K562 (cell line): ENCODE data around the gene EPHA4. TPM values are rescaled to one million over a fixed set of nuclear protein-coding genes. Genes with fewer than 3 reads are reported as not detected.

Source experiments
- ATAC-seq: fragments of 200-7000 bp; cut with Tn5 transposase; 3 replicates; pipeline ENCODE4 v1.9.1; 2020; ENCODE audit warnings: moderate library complexity
- BruUV-seq: library from RNA; stranded (reverse); fragments of 400-500 nt; replicated peaks from 2 replicates; lab custom pipeline; 2021; lab: Mats Ljungman, UMichigan
- CTCF ChIA-PET: fragments of 300-600 bp; formaldehyde crosslinking; extraction: SDS; loops from one replicate; lab custom pipeline; 2021; ENCODE audit warnings: low intra/inter-chr PET ratio; lab: Yijun Ruan, JAX
- POLR2A ChIA-PET: fragments of 300-600, 350-650 bp; sonication (Branson Sonifier 250); formaldehyde crosslinking; extraction: SDS; loops from one replicate; lab custom pipeline; 2021; ENCODE audit warnings: antibody characterized with exemption, inconsistent platforms; lab: Yijun Ruan, JAX
- DNase-seq, 4 experiments: peaks; one replicate each; pipeline versions ENCODE4 v3.0.0 to v3.0.0-alpha.2; 2011 to 2018; ENCODE audit warnings: low spot score in 3 of 4, mixed read lengths in 3 of 4; ENCODE audit errors: extremely low read depth in 1 of 4
- FAIRE-seq: peaks from 2 replicates; lab custom pipeline; 2011; peaks lifted over from hg19 to GRCh38; lab: Jason Lieb, UNC
- H2AFZ ChIP-seq: 2 replicates; pipeline ENCODE4 v1.6.0; 2011; ENCODE audit warnings: low read depth, low read length, control low read depth, inconsistent platforms
- H3K27ac ChIP-seq: fragments of 200-600 bp; 3 replicates; pipeline ENCODE4 v1.8.0; 2011; ENCODE audit warnings: low read depth, mild to moderate bottlenecking, control low read depth, inconsistent platforms, low read length, moderate library complexity, mixed read lengths; ENCODE audit errors: extremely low read depth
- H3K27me3 ChIP-seq, 2 experiments: fragments of 300-600 bp in 1 of 2; 2 replicates in 1 of 2; 3 replicates in 1 of 2; pipeline versions ENCODE4 v1.6.0 to v1.8.0; 2011; ENCODE audit warnings: inconsistent platforms in 2 of 2, low read length in 2 of 2, mild to moderate bottlenecking in 1 of 2, mixed read lengths in 1 of 2, moderate library complexity in 1 of 2; ENCODE audit not compliant: control insufficient read depth in 2 of 2, insufficient read depth in 2 of 2
- H3K36me3 ChIP-seq: fragments of 300-600 bp; 3 replicates; pipeline ENCODE4 v1.8.0; 2011; ENCODE audit warnings: mild to moderate bottlenecking, low read length, inconsistent platforms; ENCODE audit not compliant: control insufficient read depth, insufficient read depth
- H3K4me1 ChIP-seq, 2 experiments: fragments of 200-600 bp in 1 of 2; replicated peaks in 1 of 2; 2 replicates in 1 of 2; 3 replicates in 1 of 2; pipeline versions ENCODE4 v1.5.1 to v1.8.0; 2011; ENCODE audit warnings: inconsistent platforms in 2 of 2, low read length in 2 of 2, mild to moderate bottlenecking in 1 of 2, mixed read lengths in 1 of 2, moderate library complexity in 1 of 2; ENCODE audit not compliant: control insufficient read depth in 2 of 2, insufficient read depth in 2 of 2
- H3K4me2 ChIP-seq: 2 replicates; pipeline ENCODE4 v1.6.1; 2011; ENCODE audit warnings: low read length, control low read depth, inconsistent platforms, mixed read lengths; ENCODE audit not compliant: insufficient read depth
- H3K4me3 ChIP-seq: fragments of 200-600 bp; sonication (generic), shearing (Covaris generic); 2 replicates; pipeline ENCODE4 v1.5.1; 2016; ENCODE audit warnings: control low read depth, inconsistent platforms
- H3K79me2 ChIP-seq: fragments of 200-600 bp; 3 replicates; pipeline ENCODE4 v1.8.0; 2011; ENCODE audit warnings: low read length, inconsistent platforms; ENCODE audit not compliant: control insufficient read depth, insufficient read depth
- H3K9ac ChIP-seq, 2 experiments: 2 replicates each; pipeline versions ENCODE4 v1.6.0 to v1.6.1; 2011; ENCODE audit warnings: low read depth in 2 of 2, low read length in 2 of 2, control low read depth in 1 of 2, inconsistent platforms in 1 of 2, mild to moderate bottlenecking in 1 of 2, mixed read lengths in 1 of 2; ENCODE audit not compliant: insufficient read depth in 1 of 2
- H3K9me1 ChIP-seq: one replicate; pipeline ENCODE4 v1.6.0; 2011; ENCODE audit warnings: inconsistent platforms, mild to moderate bottlenecking, low read length, moderate library complexity; ENCODE audit not compliant: control insufficient read depth, insufficient read depth
- H3K9me3 ChIP-seq: replicated peaks from 2 replicates; pipeline ENCODE4 v1.5.1; 2011; ENCODE audit warnings: low read depth, low read length, inconsistent platforms; ENCODE audit not compliant: control insufficient read depth, insufficient read depth
- H4K20me1 ChIP-seq: replicated peaks from 2 replicates; pipeline ENCODE4 v1.6.1; 2011; ENCODE audit warnings: low read length, inconsistent platforms, mixed read lengths; ENCODE audit not compliant: control insufficient read depth, insufficient read depth
- CREB1 ChIP-seq, 2 experiments: sonication (generic) in 1 of 2; formaldehyde crosslinking in 1 of 2; IDR thresholded peaks; 2 replicates each; pipeline versions ENCODE4 v1.6.1 to v1.8.0; 2012 to 2022; ENCODE audit warnings: inconsistent platforms in 1 of 2, mild to moderate bottlenecking in 1 of 2, missing genetic modification reagents in 1 of 2, moderate library complexity in 1 of 2
- DNMT1 ChIP-seq: fragments of 450-650 bp; IDR thresholded peaks from 2 replicates; pipeline ENCODE4 v1.6.1; 2016; ENCODE audit warnings: antibody characterized with exemption, mild to moderate bottlenecking
- SPI1 ChIP-seq: IDR thresholded peaks from 2 replicates; pipeline ENCODE4 v1.6.1; 2011; ENCODE audit warnings: low read depth, low read length, control low read depth, borderline replicate concordance
- STAT5B ChIP-seq: fragments of 250-450 bp; sonication (Bioruptor Pico); IDR thresholded peaks from 2 replicates; pipeline ENCODE4 v1.8.0; 2021; ENCODE audit warnings: mild to moderate bottlenecking, inconsistent platforms
- ZNF239 ChIP-seq: fragments of 250-450 bp; sonication (Bioruptor Pico); IDR thresholded peaks from 2 replicates; pipeline ENCODE4 v1.4.0; 2020; ENCODE audit warnings: mild to moderate bottlenecking
- ZNF3 ChIP-seq: fragments of 250-450 bp; sonication (Bioruptor Pico); IDR thresholded peaks from 2 replicates; pipeline ENCODE4 v1.5.0; 2021; ENCODE audit warnings: mild to moderate bottlenecking, moderate library complexity
- WGBS: fragments of 100-300 bp; shearing (Covaris generic); methylation state at CpG from one replicate; pipeline ENCODE4 v1.1.6; 2016; ENCODE audit warnings: low coverage, mixed read lengths; ENCODE audit not compliant: insufficient coverage; ENCODE audit errors: missing lambda C conversion rate; 5-methylcytosine and 5-hydroxymethylcytosine counted together
- in situ Hi-C: fragments of 300-500 bp; cut with MboI; formaldehyde crosslinking; loops from 4 replicates; pipeline ENCODE4 v1.15.0; 2018; ENCODE audit warnings: inconsistent platforms, mixed read lengths
- intact Hi-C: fragments of 100-400 bp; cut with micrococcal nuclease; formaldehyde crosslinking; loops from 2 replicates; pipeline ENCODE4 v1.14.2; 2022
- polyA plus RNA-seq, 8 experiments: library from polyadenylated mRNA; depleted of rRNA in 4 of 8; stranded (reverse) in 5 of 8; unstranded in 3 of 8; fragments of >200 nt; fragmentation: Nextera tagmentation in 2 of 8; fragmentation: Illumina TruSeq in 1 of 8; extraction: Ambion mirVana in 2 of 8; extraction: Trizol in 1 of 8; gene quantifications; 2 replicates each; pipeline versions ENCODE4 v1.2.1 to v1.2.3, GENCODE V29; 2011 to 2014; ENCODE audit warnings: inconsistent platforms in 1 of 8, missing spikeins in 1 of 8
- total RNA-seq, 7 experiments: library from RNA; depleted of rRNA in 6 of 7; stranded (reverse); fragments of >200 nt in 6 of 7; fragmentation: Illumina TruSeq in 2 of 7; extraction: Trizol in 2 of 7; gene quantifications; 2 replicates each; pipeline versions ENCODE4 v1.2.1 to v1.2.3, GENCODE V29; 2011 to 2021; ENCODE audit warnings: low replicate concordance in 1 of 7
- TF ChIP-seq, protein P1 (sequence below): fragments of 250-450 bp; sonication (Bioruptor Pico); IDR thresholded peaks from 2 replicates; pipeline ENCODE4 v1.5.0; 2020; ENCODE audit warnings: mild to moderate bottlenecking, borderline replicate concordance

Gene EPHA4
- total and polyA plus RNA-seq, 9 of the 15 experiments (the other 6 are each of a cell fraction or from before 2014, with no cell fraction given), result 0.07 to 0.09 (median 0.07) TPM; not detected in 6

DNA sequence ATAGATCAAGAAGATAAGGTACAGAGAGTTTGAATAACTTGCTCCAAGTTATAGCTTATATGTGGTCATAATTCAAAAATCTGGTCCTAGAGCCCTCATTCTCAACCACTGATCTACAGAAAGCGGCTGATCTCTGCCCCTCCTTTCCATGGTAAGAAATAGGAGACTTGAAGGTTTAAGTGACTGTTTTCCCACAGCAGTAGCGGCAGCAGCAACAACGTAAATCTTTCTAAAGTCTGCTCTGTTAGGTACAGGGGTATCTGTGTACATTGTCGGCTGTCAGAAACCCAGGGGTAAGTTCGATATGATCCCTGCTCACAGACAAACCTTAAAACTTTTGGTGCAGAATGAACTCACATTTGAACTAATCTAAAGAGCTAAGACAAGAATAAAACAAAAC, 105.4 kb downstream of the EPHA4 start:
- Histone ChIP-seq H3K79me2 (no peaks in the 10 kb centered on the region), H4K20me1 (no peaks in the 10 kb centered on the region), H3K27ac (no peak overlapping the region), H3K9me3 (no peaks in the 10 kb centered on the region), H3K27me3 (no peaks in the 10 kb centered on the region), H3K9ac (no peak overlapping the region), H3K4me3 (no peak overlapping the region), H2AFZ (no peak overlapping the region), H3K9me1 (no peaks in the 10 kb centered on the region), H3K4me1 (no peaks in the 10 kb centered on the region), H3K4me2 (no peak overlapping the region), H3K36me3 (no peaks in the 10 kb centered on the region)
- 6% methylated on average over 4 of the region's 5 CpGs for WGBS
- no peak for FAIRE-seq
- intact Hi-C loops, result no loop called here
- no peak for TF ChIP-seq ZNF3 (CRISPR knock-in tag)
- no peak for TF ChIP-seq STAT5B (CRISPR knock-in tag)
- no peak for TF ChIP-seq ZNF239 (CRISPR knock-in tag)
- no peak for TF ChIP-seq SPI1
- TF ChIP-seq CREB1 (IDR thresholded peaks at IDR 0.05), result no peak
- TF ChIP-seq CREB1 (CRISPR knock-in tag; IDR thresholded peaks at IDR 0.05), result no peak
- no peak for TF ChIP-seq DNMT1
- TF ChIP-seq, protein P1, sequence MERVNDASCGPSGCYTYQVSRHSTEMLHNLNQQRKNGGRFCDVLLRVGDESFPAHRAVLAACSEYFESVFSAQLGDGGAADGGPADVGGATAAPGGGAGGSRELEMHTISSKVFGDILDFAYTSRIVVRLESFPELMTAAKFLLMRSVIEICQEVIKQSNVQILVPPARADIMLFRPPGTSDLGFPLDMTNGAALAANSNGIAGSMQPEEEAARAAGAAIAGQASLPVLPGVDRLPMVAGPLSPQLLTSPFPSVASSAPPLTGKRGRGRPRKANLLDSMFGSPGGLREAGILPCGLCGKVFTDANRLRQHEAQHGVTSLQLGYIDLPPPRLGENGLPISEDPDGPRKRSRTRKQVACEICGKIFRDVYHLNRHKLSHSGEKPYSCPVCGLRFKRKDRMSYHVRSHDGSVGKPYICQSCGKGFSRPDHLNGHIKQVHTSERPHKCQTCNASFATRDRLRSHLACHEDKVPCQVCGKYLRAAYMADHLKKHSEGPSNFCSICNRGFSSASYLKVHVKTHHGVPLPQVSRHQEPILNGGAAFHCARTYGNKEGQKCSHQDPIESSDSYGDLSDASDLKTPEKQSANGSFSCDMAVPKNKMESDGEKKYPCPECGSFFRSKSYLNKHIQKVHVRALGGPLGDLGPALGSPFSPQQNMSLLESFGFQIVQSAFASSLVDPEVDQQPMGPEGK (CRISPR knock-in tag), result no peak
- BruUV-seq, result no TSS peak
- POLR2A ChIA-PET, result interaction anchor here (0.6 kb wide), 1 partner anchor 371 kb away, joined by 3 read pairs; no protein-coding TSS in a partner anchor
- in situ Hi-C loops, result no loop called here
- ATAC-seq, result no peak
- DNase-seq, result no peak
- CTCF ChIA-PET, result no interaction called here
